ENCODE data around the gene BCAR3.
"Not testable (repeated sequence)": the region's sequence is repeated elsewhere in the genome, so short reads cannot be mapped to it uniquely, and the experiment has no call there.

Gene BCAR3

DNA sequence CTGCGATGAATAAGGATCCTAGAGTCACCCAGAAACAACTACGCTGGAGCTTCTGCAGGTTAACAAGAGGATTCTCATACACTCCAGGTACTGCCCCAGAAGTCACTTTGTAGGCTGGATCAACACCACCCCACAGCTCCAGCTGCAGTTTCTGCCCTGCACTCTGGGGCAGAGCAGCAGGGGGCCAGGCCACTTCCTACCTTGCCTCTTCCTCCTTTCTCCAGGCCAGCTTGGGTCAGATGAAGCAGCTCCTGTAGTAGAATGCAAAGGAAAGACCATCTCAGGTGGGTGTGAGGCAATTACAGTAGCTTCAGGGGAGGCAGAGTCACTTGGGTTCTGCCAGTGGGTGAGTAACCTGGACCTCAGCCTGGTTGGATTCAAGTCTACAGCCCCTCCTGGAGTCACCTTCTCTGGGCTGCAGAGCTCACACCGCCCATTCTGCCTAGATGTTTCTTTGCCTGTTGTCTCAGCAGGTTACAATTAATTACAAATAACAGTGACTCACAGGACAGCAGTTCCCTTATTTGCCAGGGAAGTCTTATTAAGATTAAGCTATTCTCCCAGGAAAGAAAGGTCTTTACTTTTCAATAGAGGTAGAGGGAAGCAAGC is 24.4 kb upstream of the BCAR3 start:
- no peak for DNase-seq

DNA sequence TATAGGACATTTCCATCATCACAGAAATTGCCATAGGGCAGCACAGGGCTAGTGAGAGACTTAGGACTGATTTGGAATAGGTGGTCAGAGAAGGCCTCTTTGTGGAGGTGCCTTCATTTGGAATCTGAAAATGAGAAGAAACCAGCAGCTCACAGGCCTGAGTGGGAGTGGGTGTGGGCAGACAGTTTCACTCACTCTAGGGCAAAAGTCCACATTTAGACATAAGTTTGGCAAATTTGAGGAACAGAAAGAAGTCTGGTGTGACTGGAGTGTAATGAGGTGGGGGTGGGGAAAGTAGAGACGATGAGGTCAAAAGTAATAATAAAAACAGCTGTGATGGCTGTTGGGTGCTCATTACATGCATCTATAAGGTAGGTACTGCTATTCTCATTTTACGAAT is 22.4 kb upstream of the BCAR3 start:
- no peak for DNase-seq

DNA sequence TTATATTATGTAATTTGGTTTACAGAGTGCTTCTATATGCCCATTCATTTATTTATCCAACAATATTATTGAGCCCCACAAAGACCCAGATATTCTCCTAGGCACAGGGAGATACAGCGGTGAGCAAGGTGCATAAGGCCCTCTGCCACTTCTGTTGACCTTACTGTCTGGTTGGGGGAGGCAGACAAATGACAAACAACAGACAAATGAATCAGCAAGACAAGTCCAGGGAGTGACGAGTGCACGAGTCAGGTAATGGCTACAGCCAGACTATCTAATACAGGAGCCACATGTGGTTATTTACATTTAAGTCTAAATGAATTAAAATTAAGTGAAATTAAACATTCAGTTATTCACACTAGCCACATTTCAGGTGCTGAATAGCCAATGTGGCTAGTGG is 22.0 kb upstream of the BCAR3 start:
- no peak for DNase-seq

DNA sequence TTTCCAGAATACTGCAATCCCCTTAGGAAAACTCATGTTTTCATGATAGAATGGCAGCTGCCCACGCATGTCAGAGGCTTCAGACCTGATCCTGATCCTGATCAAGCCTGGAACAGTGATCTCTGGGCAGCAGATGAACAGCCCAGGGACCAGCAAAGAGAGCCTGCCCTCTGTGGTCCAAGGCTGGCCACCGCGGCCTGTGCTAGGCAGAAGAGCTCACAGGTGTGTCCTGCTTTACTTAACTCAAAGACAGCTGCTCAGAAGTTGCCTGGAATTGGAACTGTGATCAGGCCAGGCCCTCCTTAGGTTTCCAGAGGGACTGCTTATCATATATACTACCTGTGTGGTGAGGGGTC is 21.2 kb upstream of the BCAR3 start:
- DNase-seq = no peak

DNA sequence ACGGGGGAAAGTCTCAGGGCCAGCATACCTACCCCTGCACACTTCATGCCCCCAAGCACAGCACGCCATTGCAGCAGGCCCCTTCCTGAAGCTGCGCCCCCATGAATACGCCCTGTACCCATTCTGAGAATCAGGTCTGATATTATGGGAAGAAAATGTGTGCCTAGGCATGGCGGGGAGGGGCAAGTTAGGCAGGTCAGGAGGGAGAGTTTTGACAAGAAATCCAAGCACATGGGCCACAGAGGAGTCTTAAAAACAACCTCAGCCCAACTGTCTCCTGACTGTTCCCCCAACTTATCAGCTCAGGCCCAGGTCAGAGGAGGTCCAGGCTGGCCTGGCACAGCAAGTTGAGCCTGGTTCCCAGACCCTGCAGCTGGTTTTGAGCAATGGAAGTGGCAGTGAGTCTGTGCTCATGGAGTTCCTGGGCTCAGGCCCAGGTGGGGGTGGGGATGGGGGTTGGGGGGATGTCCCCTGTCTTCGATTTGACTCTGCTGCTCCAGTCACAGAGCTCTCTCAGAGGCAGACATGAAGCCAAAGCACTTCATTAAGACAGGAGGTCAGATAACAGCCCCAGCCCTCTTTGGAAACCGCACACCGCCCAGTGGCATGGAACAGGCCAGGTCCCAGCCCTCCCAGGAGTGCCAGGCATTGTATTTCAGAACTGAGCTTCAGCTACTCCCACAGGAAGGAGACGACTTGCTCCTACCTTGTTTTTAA is 20.6 kb upstream of the BCAR3 start:
- DNase-seq = no peak

DNA sequence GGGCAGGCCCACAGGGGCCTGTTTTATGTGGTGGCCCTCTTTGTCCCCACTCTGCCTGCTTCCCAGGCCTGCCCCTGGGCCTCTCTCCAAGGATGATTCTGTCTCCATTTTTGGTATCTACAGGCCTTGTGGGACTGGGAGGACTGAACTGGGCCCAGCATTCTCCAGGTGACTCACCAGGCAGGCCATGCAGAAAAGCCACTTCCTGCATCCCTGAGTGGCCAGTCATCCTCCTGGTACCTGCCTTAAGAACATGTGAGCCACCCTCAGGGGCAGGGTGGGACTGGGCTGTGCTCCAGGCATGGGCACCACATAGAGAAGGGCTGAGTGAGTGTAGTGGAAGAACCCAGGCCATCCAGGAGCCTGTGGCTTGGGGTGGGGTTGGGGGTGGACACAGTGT is 20.0 kb upstream of the BCAR3 start:
- no peak for DNase-seq

DNA sequence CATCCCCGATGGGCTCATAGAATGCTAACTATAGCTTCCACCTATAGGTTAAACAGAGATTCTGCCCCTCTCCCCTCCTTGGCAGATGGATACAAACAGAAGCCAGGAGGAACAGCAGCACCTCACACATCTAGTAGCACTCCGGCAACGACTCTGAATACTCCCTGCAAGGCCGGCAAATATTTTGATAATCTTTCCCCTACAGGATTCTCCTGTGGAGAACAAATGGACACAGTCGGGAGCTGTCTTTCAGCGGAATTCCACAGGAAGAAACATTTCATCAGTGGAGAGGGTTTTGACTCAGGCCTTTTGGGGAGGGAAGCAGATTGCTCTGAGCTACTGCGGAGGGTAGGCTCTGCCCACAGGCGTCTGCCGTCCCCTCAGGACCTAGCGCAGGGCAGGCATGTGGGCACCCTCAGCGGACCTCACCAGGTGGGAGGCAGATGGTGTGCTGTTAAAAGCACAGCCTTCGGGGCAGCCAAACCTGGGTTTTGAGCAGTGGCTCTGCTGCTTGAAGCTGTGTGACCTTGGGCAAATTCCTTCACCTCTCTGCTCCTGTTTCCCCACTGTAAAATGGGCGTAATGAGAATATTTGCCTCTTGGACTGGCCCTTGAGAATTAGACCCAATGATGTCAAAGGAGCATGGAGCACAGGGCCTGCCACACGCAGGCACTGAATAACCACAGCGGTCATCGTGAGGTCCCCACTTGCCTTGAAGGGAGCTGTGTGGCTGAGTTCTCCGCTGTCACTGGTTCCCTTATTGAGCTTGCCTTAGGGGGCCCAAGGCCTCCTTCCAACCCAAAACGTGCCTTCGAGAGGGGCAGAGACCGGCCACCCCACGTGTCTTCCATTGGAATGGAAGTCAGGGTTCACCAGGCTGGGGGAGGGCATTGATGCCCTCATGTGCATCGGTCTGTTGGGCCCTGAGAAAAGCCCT is 19.2 kb upstream of the BCAR3 start:
- DNase-seq = no peak

DNA sequence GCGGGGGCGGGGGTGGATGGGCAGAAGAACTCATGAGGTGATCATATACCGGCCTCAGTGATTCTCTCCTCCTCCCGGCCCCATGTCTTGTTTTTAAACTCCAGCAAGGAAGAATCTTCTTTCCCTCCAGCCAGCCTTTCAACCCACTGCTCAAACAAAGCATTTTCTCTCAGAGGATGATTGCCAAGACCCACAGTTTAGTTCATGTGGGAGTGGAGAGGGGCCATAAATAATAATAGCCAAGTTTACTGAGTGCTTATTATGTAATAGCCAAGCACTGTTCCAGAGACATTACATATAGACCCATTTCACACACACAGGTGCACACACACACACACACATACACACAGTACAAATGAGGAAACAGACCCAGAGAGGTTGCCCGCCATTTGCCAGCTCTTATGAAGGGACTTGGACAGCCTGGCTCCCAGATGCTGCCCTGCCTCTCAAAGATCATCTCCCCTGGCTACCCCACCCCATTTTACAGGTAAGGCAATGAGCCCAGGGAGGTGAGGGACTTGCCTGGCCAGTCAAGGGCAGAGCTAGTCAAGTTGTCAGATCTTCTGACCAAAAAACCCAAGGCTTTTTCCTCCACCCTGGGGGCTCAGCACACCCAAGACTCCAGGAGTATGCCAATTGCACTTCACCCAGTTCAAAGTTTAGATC is 18.0 kb upstream of the BCAR3 start:
- no peak for DNase-seq

DNA sequence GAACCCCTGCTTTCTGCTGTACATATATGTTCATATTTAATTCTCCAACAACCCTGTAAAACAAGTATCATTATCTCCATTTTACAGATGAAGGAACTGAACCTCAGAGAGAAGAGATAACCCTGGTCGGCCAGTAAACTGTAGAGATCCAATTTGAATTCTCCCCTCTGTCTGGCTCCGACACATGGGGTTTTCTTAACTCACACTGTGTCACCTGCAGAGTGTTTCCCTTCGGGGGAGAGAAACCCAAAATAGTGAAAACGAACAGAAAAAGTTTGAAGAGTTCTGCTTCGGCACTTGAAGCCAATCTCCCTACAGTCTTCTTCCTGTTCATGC is 17.4 kb upstream of the BCAR3 start:
- no peak for DNase-seq

DNA sequence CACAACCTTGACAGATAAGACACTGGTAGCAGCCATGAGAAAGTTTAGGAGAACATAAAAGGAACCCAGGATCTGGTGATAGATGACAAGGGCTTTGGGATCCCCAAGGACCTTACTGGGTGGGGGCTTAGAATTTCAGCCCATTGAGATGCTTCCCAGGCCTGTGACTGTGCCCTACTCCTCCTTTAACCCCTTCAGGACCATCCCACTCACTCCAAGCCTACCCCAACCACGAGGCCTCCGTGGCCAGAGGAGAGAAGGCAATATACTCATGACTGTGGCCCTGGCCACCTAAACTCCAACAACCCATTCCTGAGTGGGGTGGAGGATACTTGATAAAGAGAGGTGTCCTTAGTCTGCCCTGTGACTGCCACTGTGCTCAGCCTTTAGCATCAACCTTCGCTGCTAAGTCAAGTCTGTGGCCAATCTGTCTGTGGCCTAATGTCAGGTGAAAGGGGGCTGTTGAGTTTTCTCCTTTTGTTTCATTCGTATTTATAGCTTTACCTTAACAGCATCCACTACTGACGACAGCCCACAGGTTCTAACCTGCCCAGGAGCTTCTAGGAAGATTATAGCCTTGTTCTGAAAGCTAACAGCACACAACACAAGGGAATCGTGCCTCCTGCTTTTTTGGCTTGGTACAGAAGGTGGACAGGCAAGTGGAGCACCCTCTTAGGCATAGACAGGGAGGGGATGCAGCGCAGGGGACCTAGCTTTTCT is 16.9 kb upstream of the BCAR3 start:
- DNase-seq = no peak

DNA sequence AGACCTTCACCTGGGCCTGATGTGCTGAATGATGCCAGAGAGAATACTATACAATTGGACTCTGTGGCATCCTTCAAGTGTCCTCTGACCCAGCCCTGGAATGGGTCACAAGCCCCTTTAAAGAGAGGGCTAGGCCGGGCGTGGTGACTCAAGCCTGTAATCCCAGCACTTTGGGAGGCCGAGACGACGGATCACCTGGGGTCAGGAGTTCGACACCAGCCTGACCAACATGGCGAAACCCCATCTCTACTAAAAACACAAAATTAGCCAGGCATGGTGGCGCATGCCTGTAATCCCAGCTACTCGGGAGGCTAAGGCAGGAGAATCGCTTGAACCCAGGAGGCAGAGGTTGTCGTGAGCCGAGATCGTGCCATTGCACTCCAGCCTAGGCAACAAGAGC is 15.9 kb upstream of the BCAR3 start:
- DNase-seq = not testable (repeated sequence)

DNA sequence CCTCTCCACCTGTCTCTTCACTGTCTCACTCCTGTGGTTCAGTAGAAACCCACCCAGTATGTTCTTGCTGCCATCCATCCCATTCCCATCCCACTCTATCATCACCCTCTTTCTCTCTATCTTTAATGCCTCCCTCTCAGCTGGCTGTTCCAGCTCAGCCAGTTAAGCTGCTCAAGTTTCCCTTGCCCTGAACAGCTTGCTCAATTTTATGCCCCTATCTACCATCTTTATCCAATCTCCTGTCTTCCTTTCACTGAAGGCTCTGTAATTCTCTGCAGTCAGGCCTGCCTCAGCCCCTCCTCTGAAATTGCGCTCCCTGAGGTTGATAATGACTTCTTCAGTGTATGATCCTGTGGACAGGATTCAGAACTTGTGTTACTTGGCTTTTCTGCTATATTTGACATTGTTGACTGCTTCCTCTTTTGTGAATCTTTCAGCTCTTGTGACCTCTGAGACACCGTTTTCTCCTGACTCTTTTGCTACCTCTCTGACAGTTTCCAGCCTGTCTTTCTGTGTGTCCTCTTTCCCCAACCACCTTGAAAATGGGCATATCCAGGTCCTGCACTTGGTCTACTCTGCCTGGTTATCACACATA is 13.9 kb upstream of the BCAR3 start:
- DNase-seq = no peak

DNA sequence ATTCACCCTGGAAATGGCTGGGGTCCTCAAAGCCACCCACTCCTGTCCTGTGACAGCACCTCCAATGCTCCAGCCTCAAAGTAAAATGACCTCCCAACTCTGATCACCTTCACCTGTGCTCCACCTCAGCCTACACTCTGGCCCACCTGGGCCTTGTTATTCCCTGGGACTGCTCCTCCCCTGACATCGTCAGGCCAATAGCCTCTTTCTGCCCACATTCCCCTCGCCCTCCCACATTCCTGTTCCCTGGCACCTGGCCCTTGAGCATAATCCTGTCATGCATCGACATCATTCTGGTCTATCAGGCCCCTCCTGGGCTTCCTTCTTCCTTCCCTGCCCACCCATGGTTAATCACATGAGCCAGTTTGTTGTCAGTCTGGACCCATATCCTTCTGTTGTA is 13.2 kb upstream of the BCAR3 start:
- no peak for DNase-seq

DNA sequence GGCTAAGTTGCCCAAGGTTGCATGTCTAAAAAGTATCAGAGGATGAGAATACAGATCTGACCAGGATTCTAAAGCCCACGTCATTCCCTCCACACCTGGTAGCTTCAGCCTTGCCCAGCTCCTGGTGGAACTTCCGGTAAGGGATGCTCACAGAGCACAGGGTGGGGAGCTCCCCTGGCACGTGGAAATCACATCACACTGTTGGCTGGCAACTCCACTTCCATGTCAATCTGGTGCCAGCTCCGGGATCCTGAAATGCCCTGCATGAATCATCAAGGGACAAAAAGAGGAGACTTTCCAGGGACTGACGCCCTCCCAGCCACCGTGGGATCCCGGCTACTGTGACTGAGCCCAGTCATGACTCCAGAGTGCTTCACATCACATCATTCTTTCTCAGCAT is 12.4 kb upstream of the BCAR3 start:
- no peak for DNase-seq

DNA sequence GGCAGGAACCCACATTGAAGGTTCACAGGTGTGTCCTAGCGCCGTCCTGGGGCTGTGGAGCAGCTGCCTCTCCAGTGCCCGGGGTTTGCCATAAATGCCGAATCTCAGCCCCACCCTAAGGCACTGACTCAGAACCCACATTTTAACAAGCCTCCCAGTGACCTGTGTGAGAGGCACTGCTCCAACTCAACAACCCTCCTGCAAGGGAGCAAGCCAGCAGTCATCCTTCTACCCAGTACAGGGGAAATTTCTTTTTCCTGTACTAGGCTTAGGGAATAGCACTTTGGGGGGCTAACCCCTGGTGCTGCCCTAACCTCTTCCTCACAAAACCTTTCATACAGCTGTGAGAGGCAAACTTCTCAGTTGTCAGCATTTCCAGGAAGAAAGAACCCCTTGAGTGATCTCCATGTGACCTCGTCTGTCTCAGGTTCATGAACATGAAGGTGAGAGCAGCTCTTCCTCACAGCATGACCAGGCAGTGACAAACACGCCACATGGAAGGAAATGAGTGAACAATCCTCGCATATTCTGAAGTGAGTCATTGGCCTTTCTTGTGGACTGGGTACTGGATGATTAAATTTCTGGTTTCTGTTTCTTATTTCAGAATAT is 11.4 kb upstream of the BCAR3 start:
- no peak for DNase-seq

DNA sequence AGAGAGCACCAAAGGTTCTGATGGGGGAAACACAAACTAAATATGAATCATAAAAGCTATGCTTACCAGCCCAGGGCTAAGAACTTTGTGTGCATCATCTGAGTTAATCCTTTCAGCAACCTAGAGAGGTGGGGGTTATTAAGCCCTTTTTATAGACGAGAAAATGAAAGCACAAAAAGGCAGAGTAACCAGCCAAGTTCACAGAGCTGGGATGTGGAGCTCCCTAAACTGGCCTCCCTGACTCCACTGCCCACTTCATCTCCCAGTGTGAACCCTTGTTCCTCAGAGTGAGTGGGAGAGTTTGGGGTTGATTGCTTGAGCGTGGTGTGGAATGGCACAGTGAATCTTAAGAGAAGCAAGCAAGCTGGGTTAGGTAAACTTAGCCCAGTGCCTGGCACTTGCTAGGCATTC is 10.8 kb upstream of the BCAR3 start:
- no peak for DNase-seq

DNA sequence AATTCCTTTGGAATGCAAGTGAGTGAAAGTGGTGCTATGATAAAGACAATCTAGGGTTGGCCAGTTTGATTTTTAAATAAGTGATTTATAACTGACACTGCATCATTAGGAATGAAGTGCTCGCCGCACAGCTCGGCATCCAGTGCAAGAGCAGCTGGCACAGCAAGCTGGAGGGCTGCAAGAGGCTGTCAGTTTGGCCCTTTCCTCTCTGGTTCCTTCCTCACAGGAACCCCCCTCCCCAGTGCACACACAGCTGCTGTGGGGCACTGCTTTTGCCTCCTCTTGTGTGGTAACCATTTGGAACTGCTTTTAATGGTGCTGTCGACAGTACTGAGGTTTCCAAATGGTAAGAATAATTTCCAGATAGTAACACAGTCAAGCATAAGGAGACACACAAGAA is 10.4 kb upstream of the BCAR3 start:
- DNase-seq = no peak

DNA sequence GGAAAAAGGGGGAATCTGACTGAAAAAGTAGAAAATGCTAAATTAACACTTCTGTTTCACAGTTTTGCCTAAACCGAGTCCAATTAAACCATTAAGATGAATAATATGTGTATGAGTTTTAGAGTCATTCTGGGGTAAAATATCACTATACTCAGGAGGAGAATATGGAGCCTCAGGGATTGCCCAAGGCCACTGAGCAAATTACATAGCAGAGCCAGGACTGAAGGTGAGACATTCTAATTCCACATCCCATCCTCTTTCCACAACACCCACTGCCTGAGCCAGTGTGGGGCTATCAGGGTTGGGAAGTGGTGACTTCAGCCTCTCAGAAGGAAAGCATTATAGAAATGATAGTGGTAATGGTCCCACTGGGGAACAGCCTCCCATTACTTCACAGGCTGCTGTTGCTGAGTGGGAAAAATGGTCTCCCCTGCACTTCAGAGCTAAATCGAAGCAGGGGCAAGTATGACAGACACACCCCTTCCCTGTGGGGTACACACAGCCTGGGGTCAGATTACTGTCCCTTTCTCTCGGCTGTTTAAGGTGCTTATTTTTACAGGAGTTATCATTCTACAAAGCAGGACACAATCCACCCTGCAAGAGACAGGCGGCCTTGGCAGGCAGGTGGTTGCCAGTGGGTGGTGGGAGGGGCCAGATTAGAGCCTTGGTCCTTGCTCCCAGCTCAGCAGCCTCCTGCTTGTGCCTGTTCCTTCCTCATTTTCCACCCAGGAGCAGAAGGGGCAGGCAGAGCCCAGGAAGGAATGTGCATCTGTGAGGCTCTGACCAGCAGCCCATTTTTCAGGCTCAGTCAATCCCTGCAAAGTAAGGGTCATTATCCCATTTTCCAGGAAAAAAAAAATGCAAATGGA is 9.5 kb upstream of the BCAR3 start:
- DNase-seq = no peak

DNA sequence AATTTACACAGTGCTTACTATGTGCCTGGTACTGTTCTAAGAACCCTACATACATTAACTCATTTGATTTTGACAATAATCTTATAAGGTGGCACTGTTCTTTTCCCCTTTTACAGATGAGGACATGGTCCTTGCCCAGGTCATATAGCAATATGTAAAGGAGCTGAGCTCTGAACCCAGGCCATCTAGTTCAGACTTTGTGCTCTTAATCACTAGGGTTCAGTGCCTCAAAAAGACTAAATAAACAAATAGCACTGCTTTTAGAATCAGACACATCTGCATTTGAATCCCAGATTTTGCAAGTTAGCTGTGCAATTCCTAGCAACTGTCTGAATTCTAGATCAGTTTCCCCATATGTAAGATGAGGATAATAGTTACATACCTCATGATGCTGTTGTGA is 8.7 kb upstream of the BCAR3 start:
- DNase-seq = no peak

DNA sequence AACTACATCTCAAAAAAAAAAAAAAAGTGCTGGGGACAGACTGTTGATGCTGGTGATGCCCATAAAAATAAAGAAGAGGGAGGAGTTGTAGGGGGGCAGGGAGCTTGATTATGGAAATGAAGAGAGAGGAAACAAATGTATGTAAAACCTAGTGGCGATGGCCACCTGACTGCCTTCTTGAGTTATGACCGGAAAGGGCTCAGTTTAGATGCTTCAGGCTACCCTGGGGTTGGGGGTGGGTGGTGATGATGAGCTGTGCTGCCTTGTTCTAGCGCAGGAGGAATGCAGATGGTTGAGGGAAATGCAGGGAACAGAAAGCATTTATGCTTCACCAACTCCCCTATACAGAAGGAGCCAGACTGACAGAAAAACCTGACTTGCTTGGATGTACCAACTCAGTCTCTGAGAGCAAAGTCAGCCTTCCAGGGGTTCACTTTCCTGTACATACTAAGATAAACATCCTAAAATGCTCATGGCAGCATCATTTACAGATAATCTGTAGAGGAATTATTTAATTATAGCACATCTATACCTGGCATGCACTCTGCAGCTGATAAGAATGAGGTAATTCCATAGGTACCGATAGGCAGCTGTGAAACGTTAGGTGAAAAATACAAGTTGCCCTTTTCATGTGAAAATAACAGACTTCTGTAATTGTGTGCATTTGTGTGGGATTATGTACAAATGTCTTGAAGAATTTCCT is 8.0 kb upstream of the BCAR3 start:
- DNase-seq = no peak

All from NCI-H2081 treated with DMSO at 0.1 percent for 48 hours (cell line).